ENCODE data around the gene ARHGEF10L. TPM values are rescaled to one million over a fixed set of nuclear protein-coding genes. Genes with fewer than 3 reads are reported as not detected.

The ARHGEF10L gene
- total RNA-seq, 1 experiment from 2014 or later: 54.2 TPM

DNA sequence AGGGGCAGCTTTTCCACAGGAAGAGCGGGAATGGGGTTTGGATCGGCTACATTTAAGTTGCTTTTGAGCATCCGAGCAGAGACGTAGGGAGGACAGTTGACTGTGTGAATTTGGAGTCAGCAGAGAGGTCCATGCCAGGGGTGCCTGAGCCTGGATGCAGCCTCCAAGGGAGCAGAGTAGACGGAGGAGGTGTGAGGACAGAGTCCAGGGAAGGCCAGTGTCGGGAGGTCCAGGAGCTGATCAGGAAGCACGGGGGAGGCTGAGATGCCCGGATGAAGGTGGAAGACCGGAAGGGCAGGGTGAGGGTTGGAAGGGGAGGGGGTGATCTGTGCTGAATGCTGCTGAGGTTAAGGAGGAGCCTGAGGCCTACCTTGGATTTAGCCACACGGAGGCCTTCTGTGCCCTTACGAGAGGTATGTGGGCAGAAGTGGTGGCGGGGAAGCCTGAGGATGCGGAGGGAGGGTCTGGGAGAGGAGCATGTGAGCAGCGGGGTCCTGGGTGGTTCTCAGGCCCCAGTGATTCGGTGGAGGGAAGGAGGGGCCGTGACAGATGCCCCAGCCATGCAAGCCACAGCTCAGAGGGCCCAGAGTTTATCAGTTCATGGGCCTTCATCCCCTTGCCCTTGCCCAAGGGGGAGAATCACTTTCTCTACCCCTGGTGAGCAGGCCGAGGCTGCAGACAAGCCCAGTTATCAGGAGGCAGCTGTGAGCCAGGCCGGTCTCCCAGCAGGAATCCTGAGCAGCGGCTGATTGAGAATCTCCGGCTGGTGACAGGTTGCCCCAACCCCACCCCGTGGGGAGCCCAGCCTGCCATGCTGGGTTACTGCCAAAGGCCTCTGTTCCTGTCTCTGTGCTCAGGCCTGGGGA, 161.7 kb downstream of the ARHGEF10L start:
- no peak for DNase-seq (ENCODE audit: low spot score)

GRCh38 chr1:17704176-17704575, 164.7 kb downstream of the ARHGEF10L start:
- DNase-seq (ENCODE audit: low spot score): no peak

DNA sequence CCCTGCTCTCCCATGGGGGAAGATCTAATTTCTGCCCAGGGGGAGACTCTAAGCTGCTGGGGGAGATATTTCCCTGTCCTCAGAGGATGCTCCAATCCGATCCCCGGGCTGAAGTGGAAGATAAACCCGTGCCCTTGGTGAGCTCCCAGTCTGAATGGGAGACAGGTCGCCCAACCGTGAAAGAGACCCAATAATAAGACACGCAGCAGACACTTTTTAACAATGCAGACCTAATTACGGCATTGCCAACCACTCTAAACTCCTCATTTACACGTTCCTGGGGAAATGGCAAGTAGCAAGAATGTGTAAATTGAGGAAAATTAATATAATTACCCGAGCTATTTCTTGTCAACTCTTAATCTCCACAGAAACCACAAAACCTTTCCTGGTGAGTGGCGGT, 166.9 kb downstream of the ARHGEF10L start:
- DNase-seq (ENCODE audit: low spot score): no peak

GRCh38 chr1:17709981-17710380, 170.5 kb downstream of the ARHGEF10L start:
- no peak for DNase-seq (ENCODE audit: low spot score)

DNA sequence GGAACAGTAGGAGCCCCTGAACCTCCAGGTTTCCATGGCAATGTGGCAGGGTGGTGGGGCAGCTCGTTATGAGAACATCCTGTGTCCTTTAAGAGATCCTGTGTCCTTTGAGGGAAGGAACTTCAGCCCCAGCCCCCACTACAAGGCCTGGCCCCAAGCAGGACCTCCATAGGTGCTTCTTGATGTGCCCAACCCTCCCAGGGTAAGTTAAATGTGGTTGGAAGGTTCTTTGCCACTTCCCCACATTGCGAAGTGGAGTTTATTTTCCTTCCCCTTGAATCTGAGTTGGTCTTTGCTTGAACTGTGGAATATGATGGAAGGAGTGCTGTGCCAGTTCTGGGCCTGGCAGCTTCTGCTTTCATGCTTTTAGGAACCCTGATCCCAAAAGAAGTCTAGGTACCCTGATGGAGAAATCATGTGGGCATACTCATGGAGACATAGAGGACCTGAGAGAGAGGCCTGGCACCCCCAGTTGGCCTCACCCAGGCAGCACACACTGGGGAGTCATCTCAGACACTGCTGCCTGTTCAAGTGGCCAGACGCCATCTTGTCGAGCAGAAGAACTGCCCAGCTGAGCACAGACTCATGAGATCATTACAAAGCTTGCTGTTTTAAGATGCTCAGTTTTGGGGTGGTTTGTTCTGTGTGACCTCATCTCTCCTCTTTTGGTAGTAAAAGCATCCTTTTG, 171.5 kb downstream of the ARHGEF10L start:
- DNase-seq (ENCODE audit: low spot score): no peak

- no peak for DNase-seq (ENCODE audit: low spot score)
Measured at GRCh38 chr1:17711577-17711910, 172.0 kb downstream of the ARHGEF10L start.

DNA sequence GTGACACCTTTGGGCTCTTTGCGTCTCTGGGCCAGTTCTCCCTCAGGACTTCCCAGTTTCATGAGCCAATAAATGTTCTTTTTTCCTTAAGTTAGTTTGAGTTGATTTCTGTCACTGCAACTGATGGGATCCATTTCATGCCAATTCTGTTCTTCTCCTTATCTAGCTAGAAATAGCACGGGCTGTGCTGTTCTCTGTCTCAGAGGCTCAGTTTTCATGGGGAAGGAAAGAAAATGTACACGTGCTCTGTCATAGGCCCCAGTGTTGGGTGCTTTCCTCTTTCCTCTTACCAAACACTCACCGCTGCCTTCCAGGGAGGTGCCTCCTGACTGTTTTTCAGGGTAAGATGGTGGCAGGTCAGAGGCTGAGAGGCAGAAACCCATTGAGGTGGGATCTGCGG, 172.4 kb downstream of the ARHGEF10L start:
- DNase-seq (ENCODE audit: low spot score): no peak

DNA sequence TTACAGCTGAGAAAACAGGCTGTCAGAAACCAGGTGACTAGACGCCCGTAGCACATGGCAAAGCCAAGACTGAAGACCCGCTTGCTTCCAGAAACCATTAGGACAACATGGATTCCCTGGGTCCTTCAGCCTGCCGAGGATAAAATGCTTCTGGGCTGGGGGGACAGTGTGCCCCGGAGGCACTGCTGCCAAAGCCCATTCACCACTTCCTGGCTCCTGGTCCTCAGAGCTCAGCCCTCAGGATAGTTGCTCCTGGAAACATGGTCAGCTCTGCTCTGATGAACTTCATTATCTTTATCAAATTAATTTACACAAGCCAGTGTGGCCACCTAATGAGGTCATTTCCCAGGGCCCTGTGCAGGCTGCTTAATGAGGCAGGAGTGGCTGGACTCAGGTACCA, 174.5 kb downstream of the ARHGEF10L start:
- DNase-seq (ENCODE audit: low spot score): no peak

GRCh38 chr1:17717594-17718535, 178.4 kb downstream of the ARHGEF10L start:
- no peak for DNase-seq (ENCODE audit: low spot score)

DNA sequence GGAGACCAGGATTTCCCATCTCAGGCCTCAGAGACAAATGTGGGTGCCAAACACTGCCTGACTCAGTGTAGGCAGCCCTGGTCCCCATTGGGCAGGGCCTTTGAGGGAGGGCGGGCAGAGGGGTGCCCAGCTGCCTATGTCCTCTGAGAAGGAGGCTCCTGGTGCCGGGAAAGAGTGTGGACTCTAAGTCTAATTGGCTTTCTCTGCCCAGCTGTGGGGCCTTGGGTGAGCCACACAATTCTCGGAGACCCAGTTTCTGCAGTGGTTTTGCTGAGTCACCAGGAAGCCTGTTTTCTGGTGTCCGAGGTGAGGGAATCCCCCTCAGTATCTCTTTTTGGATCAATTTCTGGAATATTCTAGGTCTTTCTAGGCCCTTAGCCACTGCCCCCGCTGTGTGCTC, 180.4 kb downstream of the ARHGEF10L start:
- no peak for DNase-seq (ENCODE audit: low spot score)

DNA sequence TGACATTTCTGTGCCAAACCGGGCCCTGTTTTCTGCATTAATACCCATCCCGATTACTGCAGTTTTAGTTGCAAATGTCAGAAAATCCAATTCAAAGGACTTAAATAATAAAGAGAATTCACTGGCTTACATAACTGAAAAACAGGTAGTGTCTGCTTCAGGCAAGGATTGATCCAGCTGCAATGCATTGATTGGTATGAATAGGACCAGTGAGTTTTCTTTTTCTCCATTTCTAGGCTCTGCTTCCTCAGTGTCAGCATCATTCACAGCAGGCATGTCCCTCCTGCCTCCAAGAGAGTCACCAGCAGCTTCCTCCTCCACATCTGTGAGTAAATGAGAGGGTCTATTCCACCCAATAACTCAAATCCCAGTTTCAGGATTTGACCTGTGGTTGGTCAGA, 181.9 kb downstream of the ARHGEF10L start:
- DNase-seq (ENCODE audit: low spot score): no peak

DNA sequence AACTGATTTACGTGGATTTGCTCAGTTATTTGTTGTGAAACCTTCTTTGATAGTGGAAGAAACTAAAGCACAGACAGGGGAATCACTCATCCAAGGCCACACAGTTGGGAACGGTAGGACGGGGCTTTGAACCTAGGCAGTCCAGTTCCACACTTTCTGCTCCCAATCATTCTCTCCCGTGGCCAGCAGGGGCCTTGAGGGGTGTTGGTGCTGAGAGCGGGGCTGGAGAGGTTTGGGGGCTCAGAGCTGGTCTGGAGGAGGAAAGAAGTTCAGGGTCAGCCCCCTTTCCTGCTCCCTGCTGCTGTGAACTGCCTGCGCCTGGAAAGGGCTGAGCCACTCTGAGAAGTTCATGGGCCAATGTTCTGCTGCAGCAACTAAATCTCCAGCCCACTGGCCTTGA, 184.2 kb downstream of the ARHGEF10L start:
- DNase-seq (ENCODE audit: low spot score): no peak

- DNase-seq (ENCODE audit: low spot score): no peak
Measured at GRCh38 chr1:17724150-17724549, 184.7 kb downstream of the ARHGEF10L start.

DNA sequence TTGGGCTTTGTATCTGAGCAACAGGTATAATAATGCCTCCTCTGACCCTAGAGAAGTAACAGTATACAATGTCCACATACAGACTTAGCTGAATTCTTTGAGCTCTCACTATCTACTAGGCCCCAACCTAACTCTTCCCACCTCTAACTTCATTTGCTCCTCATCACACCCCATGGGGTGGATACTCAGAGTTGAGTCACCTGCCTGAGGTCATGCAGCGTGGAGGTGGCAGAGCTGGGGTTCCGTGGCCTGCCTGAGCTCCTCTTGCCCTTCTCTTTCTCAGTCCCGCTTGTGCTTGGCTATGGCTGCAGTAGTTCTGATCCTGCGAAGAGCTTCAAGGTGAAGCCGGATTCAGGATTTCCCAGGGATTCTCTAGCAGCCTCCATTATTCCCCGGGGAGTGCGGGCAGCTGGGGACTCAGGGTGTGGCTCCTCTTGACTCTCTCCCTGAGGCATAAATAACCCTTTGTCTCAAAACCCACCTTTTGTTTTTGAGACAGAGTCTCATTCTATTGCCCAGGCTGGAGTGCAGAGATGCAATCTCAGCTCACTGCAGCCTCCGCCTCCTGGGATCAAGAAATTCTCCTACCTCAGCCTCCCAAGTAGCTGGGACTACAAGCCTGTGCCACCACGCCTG, 185.7 kb downstream of the ARHGEF10L start:
- no peak for DNase-seq (ENCODE audit: low spot score)

- no peak for DNase-seq (ENCODE audit: low spot score)
Measured at GRCh38 chr1:17725811-17726582, 186.5 kb downstream of the ARHGEF10L start.

- DNase-seq (ENCODE audit: low spot score): no peak
Measured at GRCh38 chr1:17728123-17728712, 188.7 kb downstream of the ARHGEF10L start.

DNA sequence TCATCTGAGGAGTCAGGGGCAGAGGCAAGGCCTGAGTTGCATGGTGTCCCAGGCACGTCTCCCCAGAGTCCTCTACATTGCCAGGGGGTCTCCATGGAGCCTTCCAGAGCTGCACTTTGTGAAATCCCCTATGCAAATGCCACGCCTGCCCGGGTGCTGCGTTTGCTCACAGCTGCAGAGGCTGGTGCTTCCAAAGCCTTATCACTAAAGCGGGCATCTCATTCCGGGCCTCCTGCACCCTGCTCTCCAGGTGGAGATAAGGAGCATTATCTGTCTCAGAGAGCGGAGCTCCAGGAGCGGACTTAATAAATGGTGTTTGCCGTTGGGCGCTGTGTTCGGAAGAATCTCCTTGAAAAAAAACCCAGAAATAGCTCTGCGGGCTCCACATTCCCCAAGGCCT, 189.8 kb downstream of the ARHGEF10L start:
- no peak for DNase-seq (ENCODE audit: low spot score)

DNA sequence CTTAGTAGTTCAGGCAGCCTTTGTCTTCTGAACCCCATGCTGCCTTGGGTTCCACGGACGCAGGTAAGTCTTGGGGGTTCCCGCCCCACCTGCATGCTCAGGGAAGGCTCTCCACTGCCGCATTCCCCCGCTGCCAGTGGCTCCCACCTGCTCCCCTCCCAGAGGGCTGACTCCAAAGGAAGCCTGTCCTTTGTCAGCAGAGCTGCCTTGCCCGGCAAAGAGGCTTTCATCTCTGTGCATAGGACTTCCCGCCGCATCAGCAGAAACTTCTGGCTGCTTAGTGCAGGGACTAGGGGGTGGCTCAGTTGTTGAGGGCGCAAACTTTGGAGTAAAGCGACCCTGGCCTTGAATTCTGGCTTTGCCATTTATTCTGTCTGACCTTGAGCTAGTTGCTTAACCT, 190.4 kb downstream of the ARHGEF10L start:
- DNase-seq (ENCODE audit: low spot score): no peak

GRCh38 chr1:17731460-17731859, 192.0 kb downstream of the ARHGEF10L start:
- DNase-seq (ENCODE audit: low spot score): no peak

DNA sequence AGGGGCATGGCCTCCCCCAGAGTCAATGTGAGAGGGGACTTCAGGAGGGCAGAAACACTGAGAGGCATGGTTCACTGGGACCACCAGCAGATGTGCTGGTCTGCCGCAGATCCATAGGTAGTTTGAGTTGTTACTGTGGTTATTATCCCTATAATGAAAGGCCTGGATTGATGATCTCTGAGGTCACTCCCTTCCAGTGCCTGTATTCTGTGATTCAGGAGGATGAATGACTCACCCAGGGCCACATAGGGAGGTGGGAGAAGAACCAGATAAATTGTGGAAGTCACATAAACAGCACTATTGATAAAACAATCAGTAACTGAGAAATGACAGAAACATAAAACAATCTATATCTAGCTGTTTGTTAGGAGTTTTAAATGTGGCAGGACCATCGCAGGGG, 193.0 kb downstream of the ARHGEF10L start:
- no peak for DNase-seq (ENCODE audit: low spot score)
